BE2C (cell line): Measurements from ENCODE around the gene FCAMR.
A peak's percentile ranks its signal among the peaks of the same experiment; 100 is the strongest.

Experiments
- DNase-seq: peaks from one replicate; pipeline ENCODE4 v3.0.0-alpha.2; 2020
- H3K27me3 ChIP-seq: fragments of 250-450 bp; sonication (Bioruptor Pico); 2 replicates; pipeline ENCODE4 v1.5.1; 2020; ENCODE audit warnings: mild to moderate bottlenecking
- H3K36me3 ChIP-seq: fragments of 250-450 bp; sonication (Bioruptor Pico); 2 replicates; pipeline ENCODE4 v1.5.1; 2020; ENCODE audit warnings: mild to moderate bottlenecking
- H3K4me1 ChIP-seq: fragments of 250-450 bp; sonication (Bioruptor Pico); 2 replicates; pipeline ENCODE4 v1.5.1; 2020
- H3K4me3 ChIP-seq: 2 replicates; pipeline ENCODE4 v1.5.1; 2011; ENCODE audit warnings: low read depth, low read length
- H3K9me3 ChIP-seq: fragments of 250-450 bp; sonication (Bioruptor Pico); 2 replicates; pipeline ENCODE4 v1.5.1; 2020
- TF ChIP-seq, protein P1 (sequence below): IDR thresholded peaks from 2 replicates; pipeline ENCODE4 v1.5.1; 2012; ENCODE audit warnings: mild to moderate bottlenecking, low read depth, low read length

Gene FCAMR

DNA sequence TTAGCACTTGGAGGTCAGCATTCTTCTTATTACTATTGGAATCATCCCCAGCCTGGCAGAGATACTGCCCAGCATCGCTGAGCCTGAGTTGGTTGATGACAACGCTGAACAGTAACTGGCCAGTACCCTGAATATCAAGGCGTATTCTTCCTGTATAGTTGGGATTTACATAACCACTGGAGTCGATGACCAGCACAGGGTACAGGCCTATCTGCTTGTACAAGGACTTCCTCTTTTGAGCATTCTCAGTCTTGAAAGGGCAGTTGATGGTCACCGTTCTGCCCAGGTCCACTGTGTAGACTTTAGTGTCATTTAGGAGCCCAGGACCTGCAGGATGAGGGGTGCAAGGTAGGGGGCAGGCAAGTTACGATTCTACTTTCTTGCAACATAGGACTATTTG, 32.8 kb downstream of the FCAMR start:
- TF ChIP-seq, protein P1, sequence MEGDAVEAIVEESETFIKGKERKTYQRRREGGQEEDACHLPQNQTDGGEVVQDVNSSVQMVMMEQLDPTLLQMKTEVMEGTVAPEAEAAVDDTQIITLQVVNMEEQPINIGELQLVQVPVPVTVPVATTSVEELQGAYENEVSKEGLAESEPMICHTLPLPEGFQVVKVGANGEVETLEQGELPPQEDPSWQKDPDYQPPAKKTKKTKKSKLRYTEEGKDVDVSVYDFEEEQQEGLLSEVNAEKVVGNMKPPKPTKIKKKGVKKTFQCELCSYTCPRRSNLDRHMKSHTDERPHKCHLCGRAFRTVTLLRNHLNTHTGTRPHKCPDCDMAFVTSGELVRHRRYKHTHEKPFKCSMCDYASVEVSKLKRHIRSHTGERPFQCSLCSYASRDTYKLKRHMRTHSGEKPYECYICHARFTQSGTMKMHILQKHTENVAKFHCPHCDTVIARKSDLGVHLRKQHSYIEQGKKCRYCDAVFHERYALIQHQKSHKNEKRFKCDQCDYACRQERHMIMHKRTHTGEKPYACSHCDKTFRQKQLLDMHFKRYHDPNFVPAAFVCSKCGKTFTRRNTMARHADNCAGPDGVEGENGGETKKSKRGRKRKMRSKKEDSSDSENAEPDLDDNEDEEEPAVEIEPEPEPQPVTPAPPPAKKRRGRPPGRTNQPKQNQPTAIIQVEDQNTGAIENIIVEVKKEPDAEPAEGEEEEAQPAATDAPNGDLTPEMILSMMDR: no peak
- no peak overlapping the region for H3K4me3 ChIP-seq
- DNase-seq: no peak
- no peaks in the 10 kb centered on the region for H3K4me1 ChIP-seq
- H3K9me3 ChIP-seq: no peaks in the 10 kb centered on the region; the same call in 1 of the 2 replicates
- no peaks in the 10 kb centered on the region; the same call in none of the 2 replicates for H3K27me3 ChIP-seq
- H3K36me3 ChIP-seq: no peaks in the 10 kb centered on the region

DNA sequence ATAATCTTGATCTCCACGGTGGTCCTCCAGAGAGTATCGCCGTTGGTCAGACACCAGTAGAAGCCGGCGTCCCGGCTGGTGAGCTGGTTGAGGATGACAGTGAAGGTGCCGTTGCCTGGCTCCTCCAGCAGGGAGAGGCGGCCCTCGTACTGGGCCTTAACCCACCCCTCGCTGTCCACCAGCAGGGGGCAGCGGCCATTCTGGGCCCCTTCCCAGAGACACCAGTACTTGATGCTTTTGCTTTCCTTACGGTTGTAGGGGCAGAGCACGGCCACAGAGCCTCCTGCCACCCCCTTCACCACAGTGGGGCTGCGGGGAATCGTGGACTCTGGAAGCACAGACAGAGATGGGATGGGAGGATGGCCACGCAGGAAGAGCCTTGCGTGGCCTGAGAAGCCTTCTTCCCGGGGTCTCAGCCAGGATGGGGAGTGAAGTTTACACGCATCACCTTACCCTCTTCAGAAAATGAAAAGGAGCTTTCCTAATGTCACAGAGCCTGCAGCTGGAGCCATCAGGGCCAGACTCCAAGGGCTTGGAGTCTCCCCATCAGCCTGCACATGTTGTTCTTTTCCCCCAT, 34.7 kb downstream of the FCAMR start:
- Histone ChIP-seq H3K9me3 (no peaks in the 10 kb centered on the region; the same call in 1 of the 2 replicates), H3K4me3 (no peak overlapping the region), H3K4me1 (no peaks in the 10 kb centered on the region), H3K27me3 (no peaks in the 10 kb centered on the region; the same call in none of the 2 replicates), H3K36me3 (no peaks in the 10 kb centered on the region)
- peak; percentile 70 for DNase-seq
- TF ChIP-seq, protein P1: peak; percentile 76

DNA sequence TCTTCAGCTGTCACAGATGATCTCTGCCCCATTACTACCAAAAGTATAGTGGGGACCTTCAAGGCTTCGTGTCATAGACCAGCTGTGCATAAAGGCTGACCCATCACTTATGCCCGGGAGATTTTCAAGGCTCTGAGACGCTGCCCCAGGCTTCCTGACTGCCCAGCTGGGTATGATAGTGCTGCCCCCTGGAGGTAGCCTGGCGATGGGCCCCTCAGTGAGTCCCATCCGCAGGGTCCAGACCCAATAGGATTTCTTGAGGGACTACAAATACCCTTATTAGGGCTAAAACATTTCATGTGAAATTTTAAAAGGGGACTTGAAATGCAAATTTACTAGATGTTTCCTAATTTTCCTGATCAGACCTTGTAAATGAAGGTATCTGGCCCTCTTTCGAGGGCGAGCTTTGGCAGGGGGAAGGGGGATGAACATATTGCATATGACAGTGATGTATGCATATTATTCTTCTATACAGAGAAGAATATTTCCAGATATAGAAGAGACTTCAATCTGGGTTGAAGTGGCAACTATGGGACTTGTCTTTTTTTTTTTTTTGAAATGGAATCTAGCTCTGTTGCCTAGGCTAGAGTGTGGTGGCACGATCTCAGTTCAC, 36.8 kb downstream of the FCAMR start:
- TF ChIP-seq, protein P1: peak; percentile 77
- no peaks in the 10 kb centered on the region for H3K4me1 ChIP-seq
- H3K36me3 ChIP-seq: no peaks in the 10 kb centered on the region
- peak; percentile 71 for DNase-seq
- H3K9me3 ChIP-seq: no peaks in the 10 kb centered on the region
- H3K4me3 ChIP-seq: no peak overlapping the region
- no peaks in the 10 kb centered on the region for H3K27me3 ChIP-seq

- H3K4me3 ChIP-seq: no peak overlapping the region
- H3K9me3 ChIP-seq: no peaks in the 10 kb centered on the region
- TF ChIP-seq, protein P1: no peak
- no peaks in the 10 kb centered on the region for H3K4me1 ChIP-seq
- no peaks in the 10 kb centered on the region for H3K36me3 ChIP-seq
- H3K27me3 ChIP-seq: no peaks in the 10 kb centered on the region
- DNase-seq: no peak
Measured at GRCh38 chr1:206932177-206932576, 38.1 kb downstream of the FCAMR start.

DNA sequence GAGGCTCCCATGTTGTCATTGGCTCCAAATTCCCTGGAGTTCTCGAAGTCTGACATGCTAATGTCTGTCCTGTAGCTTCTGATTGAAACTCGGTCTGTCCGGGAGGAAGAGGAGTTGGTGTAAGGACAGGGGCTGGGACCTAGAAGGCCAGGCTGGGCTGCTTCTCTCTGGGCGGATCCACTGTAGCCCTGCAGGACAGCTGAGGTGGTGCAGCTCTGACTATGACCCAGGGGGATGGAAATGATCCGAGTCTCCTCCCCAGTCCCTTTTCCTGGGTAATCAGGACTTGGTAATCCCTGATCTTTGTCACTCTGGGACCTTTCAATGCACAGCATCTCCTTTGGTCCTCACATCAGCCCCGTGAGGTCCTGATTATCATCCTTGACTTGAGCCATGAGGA, 38.6 kb downstream of the FCAMR start:
- no peak for DNase-seq
- TF ChIP-seq, protein P1: 0 out of 2 replicates have a peak, but pooled peaks have one; percentile 13
- H3K4me1 ChIP-seq: no peaks in the 10 kb centered on the region
- no peaks in the 10 kb centered on the region for H3K27me3 ChIP-seq
- H3K4me3 ChIP-seq: no peak overlapping the region
- H3K9me3 ChIP-seq: no peaks in the 10 kb centered on the region
- no peaks in the 10 kb centered on the region for H3K36me3 ChIP-seq

DNA sequence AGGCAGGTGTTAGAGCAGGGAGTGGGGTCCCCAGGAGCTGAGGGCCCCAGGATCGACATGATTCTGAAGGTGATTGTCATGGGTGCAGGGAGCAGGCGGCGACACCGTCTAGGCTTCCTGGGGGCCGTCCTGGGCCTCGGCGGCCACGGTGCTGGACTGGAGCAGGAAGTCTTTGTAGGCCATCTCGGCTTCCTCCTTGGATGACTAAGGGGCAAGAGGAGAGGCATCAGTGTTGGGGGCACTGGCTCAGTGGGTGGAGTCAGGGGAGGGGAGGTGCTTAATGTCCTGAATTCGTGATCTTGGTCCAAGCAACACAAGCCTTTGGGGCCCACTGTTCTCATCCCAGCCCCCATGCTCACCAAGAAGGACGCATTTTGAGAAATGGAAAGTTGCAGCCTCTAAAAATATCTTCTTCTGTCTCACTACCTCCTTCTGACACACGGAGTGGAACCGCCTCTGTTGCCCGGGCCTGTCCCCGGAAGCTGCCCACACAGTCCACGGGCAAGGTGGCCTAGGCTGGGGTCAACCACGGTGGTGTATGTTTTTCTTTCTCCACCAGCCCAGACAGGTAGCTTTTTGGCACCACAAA, 40.0 kb downstream of the FCAMR start:
- H3K9me3 ChIP-seq: no peaks in the 10 kb centered on the region
- no peaks in the 10 kb centered on the region for H3K27me3 ChIP-seq
- no peaks in the 10 kb centered on the region for H3K4me1 ChIP-seq
- DNase-seq: no peak
- TF ChIP-seq, protein P1: no peak
- no peak overlapping the region for H3K4me3 ChIP-seq
- no peaks in the 10 kb centered on the region for H3K36me3 ChIP-seq
